ENCODE results near the gene MOV10L1. TPM values are rescaled to one million over a fixed set of nuclear protein-coding genes. Genes with fewer than 3 reads are reported as not detected.

The MOV10L1 gene
- total and polyA plus RNA-seq, 2 donors (not counting 3 experiments of a cell fraction or from before 2014, with no cell fraction given) = 27.6 to 37.6 TPM

DNA sequence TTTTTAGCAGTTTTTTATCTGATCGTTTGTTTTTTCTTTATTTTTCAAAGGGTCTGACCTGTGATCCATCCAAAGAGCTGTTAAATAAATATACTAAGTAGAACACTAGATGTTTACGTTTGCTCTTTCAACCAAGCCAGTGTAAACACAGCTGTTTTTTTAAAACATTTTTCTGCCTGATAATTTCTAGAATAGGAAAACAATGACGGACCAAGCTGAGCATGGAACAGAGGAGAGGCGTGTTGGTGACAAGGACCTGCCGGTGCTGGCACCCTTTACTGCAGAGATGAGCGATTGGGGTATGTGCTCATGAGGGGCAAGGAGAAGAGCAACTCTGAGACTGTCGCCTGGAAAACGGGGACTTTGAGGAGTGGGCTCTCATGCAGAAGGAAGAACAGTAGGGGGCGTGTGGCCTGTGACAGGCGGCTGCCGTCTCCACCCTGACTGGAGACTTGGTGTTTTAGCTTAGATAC lies 52.1 kb downstream of the MOV10L1 start:
- no peak overlapping the region for H2AFZ ChIP-seq (ENCODE audit: low read depth, low read length)
- H3K27ac ChIP-seq (ENCODE audit: insufficient read depth, low read depth, low read length) = no peak overlapping the region
- no peak overlapping the region for H3K4me3 ChIP-seq (replicated peaks in 1 of 3; ENCODE audit: insufficient read depth in 1 of 3, low read depth in 1 of 3, low read length in 3 of 3)
- H3K4me1 ChIP-seq (ENCODE audit: control insufficient read depth, extremely low read depth, insufficient read depth, low read length) = no peaks in the 10 kb centered on the region
- peaks cover 19 to 28% of the 10 kb centered on the region in 2 experiments for H3K36me3 ChIP-seq (ENCODE audit: control insufficient read depth in 2 of 2, extremely low read depth in 1 of 2, insufficient read depth in 2 of 2, low read length in 2 of 2)
- H3K4me2 ChIP-seq (ENCODE audit: insufficient read depth, low read length) = no peak overlapping the region
- intact Hi-C loops (cut with micrococcal nuclease) = no loop called here
- ChIA-PET CTCF (interaction anchor here (1.2 to 2.9 kb wide), 2 partner anchors 111 to 114 kb away, joined by 3 to 9 read pairs; no protein-coding TSS in a partner anchor), POLR2A (no interaction called here)
- no peaks in the 10 kb centered on the region for H3K9me1 ChIP-seq (replicated peaks; ENCODE audit: control insufficient read depth, extremely low read depth, insufficient read depth, low read length)
- FAIRE-seq (no peak), DNase-seq (ENCODE audit: low read depth, low spot score) (no peak)
- no peak for TF ChIP-seq MYC (IDR thresholded peaks at IDR 0.05; ENCODE audit: low read depth, low read length)
- TF ChIP-seq EZH2 (IDR thresholded peaks at IDR 0.05; ENCODE audit: borderline replicate concordance, low read depth, low read length, severe bottlenecking) = no peak
- no peak for TF ChIP-seq GATA2 (IDR thresholded peaks at IDR 0.05; ENCODE audit: insufficient read depth, insufficient read length, low read depth, low read length)
- no peak for TF ChIP-seq FOS (IDR thresholded peaks at IDR 0.05; ENCODE audit: borderline replicate concordance, insufficient read depth, low read length)
- H4K20me1 ChIP-seq (replicated peaks; ENCODE audit: control insufficient read depth, extremely low read depth, insufficient read depth, low read length) = no peaks in the 10 kb centered on the region
- H3K27me3 ChIP-seq (ENCODE audit: control insufficient read depth in 2 of 2, insufficient read depth in 2 of 2, low read length in 2 of 2) = no peaks in the 10 kb centered on the region
- no peaks in the 10 kb centered on the region for H3K79me2 ChIP-seq (ENCODE audit: control insufficient read depth, insufficient read depth, low read length)
- no peaks in the 10 kb centered on the region for H3K9me3 ChIP-seq (replicated peaks; ENCODE audit: control insufficient read depth, insufficient read depth, low read length)
- no TSS peak for BruUV-seq (replicated peaks)
- H3K9ac ChIP-seq (replicated peaks; ENCODE audit: extremely low read depth, insufficient read depth, low read length) = no peak overlapping the region
- dilution Hi-C loops (cut with MboI; ENCODE audit: extremely low pct_ligation_motif_present, low sequenced_read_pairs) = no loop called here

DNA sequence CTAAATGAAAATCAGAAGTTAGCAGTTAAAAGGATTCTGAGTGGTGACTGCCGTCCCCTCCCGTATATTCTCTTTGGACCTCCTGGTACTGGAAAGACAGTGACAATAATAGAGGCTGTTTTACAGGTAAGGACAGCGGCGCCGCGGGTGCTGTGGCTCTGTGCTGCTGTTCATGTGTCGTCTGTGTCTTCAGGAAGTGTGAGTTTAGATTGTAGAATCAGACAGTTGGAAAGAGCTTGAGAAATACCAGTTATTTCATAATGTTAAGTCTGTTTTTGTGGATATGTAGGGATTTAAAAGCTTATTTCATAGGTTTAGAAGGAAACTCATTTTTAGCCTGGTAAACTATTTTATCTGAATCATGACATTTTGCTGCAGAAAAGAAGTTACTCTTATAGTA lies 53.3 kb downstream of the MOV10L1 start:
- no peak overlapping the region for H3K27ac ChIP-seq (ENCODE audit: insufficient read depth, low read depth, low read length)
- H3K4me2 ChIP-seq (ENCODE audit: insufficient read depth, low read length) = no peak overlapping the region
- H3K79me2 ChIP-seq (ENCODE audit: control insufficient read depth, insufficient read depth, low read length) = no peaks in the 10 kb centered on the region
- no peaks in the 10 kb centered on the region for H3K9me1 ChIP-seq (replicated peaks; ENCODE audit: control insufficient read depth, extremely low read depth, insufficient read depth, low read length)
- no peak overlapping the region for H3K4me3 ChIP-seq (replicated peaks in 1 of 3; ENCODE audit: insufficient read depth in 1 of 3, low read depth in 1 of 3, low read length in 3 of 3)
- FAIRE-seq (no peak), DNase-seq (ENCODE audit: low read depth, low spot score) (no peak)
- ChIA-PET POLR2A (no interaction called here), CTCF (interaction anchor here (1.3 to 2.9 kb wide), 2 partner anchors 25 to 112 kb away, joined by 3 to 9 read pairs; no protein-coding TSS in a partner anchor)
- no peaks in the 10 kb centered on the region for H4K20me1 ChIP-seq (replicated peaks; ENCODE audit: control insufficient read depth, extremely low read depth, insufficient read depth, low read length)
- no peak for TF ChIP-seq POLR2A (IDR thresholded peaks at IDR 0.05; ENCODE audit: low read depth, low read length)
- no peaks in the 10 kb centered on the region for H3K9me3 ChIP-seq (replicated peaks; ENCODE audit: control insufficient read depth, insufficient read depth, low read length)
- BruUV-seq (replicated peaks) = no TSS peak
- H3K4me1 ChIP-seq (ENCODE audit: control insufficient read depth, extremely low read depth, insufficient read depth, low read length) = no peaks in the 10 kb centered on the region
- H3K27me3 ChIP-seq (ENCODE audit: control insufficient read depth in 2 of 2, insufficient read depth in 2 of 2, low read length in 2 of 2) = no peaks in the 10 kb centered on the region
- H3K9ac ChIP-seq (replicated peaks; ENCODE audit: extremely low read depth, insufficient read depth, low read length) = no peak overlapping the region
- H2AFZ ChIP-seq (ENCODE audit: low read depth, low read length) = no peak overlapping the region
- H3K36me3 ChIP-seq (ENCODE audit: control insufficient read depth in 2 of 2, extremely low read depth in 1 of 2, insufficient read depth in 2 of 2, low read length in 2 of 2) = peaks cover 17 to 28% of the 10 kb centered on the region in 2 experiments
- dilution Hi-C loops (cut with MboI; ENCODE audit: extremely low pct_ligation_motif_present, low sequenced_read_pairs) = no loop called here
- intact Hi-C loops (cut with micrococcal nuclease) = no loop called here

Data from endothelial cell of umbilical vein (primary cell).